GM18505 (cell line): ENCODE results near the gene PER2.

Experiments
- ATAC-seq: cut with Tn5 transposase; IDR thresholded peaks from one replicate; pipeline ENCODE4 v1.9.1; 2021; ENCODE audit not compliant: unreplicated experiment
- POLR2A ChIP-seq: IDR thresholded peaks from 4 replicates; pipeline ENCODE4 v1.6.1; 2011; ENCODE audit warnings: borderline replicate concordance; ENCODE audit not compliant: insufficient read depth, insufficient read length; ENCODE audit errors: extremely low read depth

PER2 gene

DNA sequence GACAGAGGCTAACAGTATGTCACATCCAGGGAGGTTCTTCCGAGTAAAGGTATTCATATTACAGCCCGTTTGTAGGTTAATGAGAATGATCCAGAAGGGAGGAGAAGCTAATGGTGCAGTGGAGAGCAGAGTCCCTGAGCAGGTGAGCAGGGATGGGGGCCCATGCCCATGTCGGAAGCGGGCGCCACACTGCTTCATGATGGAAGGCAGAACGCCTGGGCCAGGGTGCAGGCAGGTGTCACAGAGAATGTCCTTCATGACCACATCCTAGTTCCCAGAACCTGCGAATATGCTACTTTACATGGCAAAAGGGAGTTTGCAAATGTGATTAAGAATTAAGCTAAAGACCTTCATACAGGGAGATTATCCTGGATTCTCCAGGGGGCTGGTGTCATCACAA, 52.6 kb downstream of the PER2 start:
- no peak for ATAC-seq
- TF ChIP-seq POLR2A, result no peak

DNA sequence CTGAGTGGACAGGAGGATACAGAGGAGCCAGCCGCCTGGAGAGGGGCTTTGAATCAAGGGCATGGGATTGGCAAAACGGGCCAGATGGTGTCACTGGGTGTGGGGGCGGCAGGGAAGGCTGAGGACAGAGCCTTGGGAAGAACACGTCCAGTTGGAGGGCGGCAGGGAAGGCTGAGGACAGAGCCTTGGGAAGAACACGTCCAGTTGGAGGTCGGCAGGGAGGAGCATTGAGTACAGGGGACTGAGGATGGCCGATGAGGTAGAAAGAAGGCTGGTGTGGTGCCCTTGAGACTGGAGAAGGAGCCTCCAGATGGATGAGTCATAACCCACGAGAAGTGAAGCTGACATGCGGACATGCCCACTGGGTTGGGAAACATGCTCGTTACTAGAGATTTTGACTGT, 53.1 kb downstream of the PER2 start:
- no peak for TF ChIP-seq POLR2A
- no peak for ATAC-seq

DNA sequence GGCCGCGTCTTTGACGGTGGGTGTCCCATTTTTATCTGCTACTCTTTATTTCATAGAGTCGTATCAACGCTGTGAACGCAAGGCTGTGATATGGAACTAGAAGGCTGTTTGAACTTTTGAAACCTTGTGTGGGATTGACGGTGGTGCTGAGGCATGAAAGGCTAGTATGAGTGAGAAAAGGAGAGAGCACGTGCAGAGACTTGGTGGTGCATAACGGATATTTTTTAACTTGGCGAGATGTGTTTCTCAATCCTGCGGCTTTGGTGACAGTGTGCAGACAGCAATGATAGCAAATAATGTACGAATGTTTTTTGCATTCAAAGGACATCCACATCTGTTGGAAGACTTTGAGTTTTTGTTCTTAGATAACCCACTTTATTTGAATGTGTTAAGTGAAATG, 54.8 kb downstream of the PER2 start:
- no peak for TF ChIP-seq POLR2A
- ATAC-seq, result no peak

DNA sequence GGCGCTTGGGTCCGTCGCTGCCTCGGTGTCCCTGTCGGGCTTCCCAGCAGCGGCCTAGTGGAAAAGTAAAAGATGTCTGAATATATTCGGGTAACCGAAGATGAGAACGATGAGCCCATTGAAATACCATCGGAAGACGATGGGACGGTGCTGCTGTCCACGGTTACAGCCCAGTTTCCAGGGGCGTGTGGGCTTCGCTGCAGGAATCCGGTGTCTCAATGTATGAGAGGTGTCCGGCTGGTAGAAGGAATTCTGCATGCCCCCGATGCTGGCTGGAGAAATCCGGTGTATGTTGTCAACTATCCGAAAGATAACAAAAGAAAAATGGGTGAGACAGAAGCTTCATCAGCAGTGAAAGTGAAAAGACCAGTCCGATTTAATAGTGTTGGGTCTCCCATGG, 56.6 kb downstream of the PER2 start:
- no peak for ATAC-seq
- TF ChIP-seq POLR2A, result no peak

DNA sequence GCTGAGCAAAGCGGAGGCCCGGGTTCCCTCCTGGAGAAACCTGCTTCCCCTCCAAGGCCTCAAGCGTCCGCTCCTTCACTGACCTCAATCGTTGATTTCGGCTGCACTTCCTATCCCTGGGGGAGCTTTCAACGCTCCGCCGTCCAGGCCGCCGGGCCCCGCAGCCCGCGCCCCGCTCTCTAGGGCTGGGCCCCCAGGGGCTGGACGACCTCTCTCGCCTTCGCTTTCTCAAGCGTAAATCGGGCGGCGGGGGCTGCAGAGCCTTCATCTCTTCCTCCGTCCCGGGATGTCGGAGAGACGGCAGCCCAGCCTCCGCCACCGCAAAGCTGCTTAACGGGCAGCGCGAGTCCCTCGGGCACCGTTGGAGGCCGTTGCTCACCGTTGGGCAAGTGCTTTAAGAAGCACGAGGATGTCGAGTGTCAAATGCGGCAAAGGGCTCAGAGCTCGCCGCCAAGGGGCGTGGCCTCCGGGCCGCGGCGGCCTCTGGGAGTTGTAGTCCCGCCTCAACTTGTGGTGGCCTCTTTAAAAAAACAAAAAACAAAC, 57.1 kb downstream of the PER2 start:
- no peak for TF ChIP-seq POLR2A
- no peak for ATAC-seq

DNA sequence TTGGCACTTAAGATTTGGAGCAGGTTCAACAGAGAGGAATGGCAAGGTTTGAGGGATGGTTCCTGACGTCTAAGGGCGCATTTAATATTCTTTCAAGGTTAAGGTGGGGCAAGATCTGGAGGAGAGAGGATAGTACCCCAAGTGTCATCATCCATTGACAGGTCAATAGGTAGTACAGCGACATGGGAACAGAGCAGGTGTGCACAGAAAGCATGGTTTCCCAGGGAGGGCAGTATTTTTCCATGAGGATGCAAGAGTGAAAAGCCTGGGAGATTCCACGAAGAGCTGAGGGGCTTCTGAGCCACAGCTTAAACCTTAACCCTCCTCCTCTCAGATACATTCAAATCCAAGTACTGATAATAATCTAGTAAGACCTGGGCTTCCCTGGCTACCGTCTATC, 57.7 kb downstream of the PER2 start:
- no peak for TF ChIP-seq POLR2A
- no peak for ATAC-seq

DNA sequence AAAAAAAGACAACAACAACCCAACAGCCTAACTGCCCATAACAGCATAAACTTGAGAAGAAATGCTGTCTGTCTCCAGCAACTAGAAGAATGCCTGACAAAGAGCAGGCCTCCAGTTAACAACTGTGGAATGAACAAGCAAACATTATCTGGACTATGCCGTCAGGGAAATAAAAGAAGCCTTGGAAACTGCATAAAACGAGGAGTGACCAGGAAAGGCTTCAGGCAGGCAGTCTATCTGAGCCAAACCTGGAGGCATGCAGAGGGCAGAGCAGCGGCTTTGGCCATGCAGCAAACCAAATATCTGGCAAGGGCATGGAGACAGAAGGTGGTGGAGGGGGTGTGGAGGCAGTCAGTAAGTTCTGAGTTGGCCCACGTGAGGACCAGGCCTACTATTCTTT, 59.7 kb downstream of the PER2 start:
- ATAC-seq, result no peak
- no peak for TF ChIP-seq POLR2A

DNA sequence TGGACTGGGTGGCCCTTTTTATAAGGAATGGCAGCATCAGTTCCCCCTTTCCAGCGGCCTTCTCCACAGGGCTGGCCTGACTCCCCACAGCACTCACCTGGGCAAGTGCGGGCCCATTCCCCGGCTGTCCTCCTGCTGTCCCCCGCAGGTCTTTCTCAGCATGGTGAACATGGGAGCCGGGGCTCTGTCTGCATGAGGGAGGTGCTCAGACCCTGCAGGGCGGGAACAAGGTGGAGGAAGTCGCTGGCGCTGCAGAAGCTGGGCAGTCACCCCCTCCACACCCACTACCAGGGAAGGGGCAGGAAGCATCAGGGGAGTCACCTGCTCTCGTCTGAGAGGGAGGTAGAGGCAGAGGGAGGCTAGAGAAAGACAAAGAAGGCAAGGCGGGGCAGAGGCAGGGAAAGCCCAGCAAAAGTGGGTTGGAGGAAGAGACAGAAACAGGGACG, 60.8 kb downstream of the PER2 start:
- ATAC-seq, result no peak
- TF ChIP-seq POLR2A, result no peak

DNA sequence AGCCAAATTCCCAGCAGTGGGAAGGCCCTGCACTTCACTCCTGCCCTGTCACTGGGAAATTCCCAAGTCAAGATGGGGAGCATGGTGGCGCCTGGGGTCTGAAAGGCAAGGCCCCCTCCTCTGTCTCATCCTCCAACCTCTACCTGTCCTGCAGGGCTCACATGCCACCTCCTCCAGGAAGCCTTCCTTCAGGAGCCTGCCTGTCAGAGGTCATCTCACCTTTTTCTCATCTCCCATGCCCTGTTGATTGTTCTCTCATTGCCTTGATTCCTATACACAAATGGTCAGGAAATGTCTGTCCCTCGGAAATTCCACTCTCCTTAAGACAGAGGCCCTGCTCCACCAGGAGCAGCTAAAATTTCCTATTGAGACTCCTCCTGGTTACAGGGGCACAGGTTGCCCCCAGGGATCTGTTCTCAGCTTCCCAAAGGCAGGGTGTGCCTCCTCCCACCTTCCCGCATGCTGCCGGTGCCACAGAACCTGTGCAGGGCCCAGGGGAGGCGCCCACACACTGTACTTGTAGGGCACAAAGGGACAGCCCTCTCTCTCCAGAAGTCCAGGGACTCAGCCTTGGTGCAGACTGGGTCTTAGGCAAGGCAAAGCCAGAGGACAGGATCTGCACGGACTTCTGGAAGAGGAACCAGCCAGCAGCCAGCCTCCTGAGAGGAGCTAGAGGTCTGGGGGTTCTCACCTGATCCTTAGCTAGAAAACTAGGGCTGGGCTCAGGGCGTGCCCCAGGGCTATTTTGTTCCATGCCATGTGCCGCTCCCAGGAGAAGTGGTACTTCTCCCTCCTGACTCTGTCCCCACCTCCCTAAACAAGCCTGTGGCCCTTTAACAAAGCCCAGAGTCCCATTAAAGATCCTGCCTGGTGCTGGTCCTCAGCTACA, 61.5 kb downstream of the PER2 start:
- TF ChIP-seq POLR2A, result no peak
- ATAC-seq, result no peak

DNA sequence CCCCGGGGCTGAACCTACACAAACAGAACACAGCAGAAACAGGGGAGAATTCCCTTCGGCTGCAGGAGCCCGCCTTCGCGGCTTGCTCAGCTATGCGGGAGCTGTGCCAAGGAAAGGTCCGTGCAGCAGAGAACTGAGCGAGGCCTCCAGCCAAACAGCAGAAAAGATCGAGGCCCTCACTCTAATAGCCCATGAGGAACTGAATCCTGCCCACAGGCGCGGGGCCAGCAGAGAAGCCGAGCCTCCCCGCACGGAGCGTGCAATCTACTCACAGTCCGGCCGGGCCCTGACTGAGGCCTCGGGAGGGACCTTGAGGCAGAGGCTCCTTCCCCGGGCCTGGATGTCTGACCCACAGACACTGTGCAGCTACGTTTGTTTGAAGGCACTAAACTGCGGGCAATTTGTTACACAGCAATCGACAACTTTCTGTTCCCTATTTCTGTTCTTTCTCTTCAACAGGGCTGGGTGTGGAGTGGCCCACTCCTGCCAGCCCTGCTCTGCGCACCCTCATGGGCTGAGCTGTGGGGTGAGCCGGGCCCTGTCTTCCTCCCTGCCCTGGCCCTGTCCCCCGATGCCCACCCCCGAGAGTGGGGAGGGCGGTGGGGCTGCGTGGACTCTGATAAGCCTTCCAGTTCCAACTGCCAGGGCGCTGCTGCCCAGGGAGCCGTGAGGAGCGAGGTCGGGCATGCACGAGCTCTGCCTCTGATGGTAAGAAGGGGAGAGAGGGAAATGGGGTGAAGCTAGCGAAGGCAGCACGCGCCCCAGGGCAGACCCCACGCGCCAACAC, 62.3 kb downstream of the PER2 start:
- no peak for ATAC-seq

DNA sequence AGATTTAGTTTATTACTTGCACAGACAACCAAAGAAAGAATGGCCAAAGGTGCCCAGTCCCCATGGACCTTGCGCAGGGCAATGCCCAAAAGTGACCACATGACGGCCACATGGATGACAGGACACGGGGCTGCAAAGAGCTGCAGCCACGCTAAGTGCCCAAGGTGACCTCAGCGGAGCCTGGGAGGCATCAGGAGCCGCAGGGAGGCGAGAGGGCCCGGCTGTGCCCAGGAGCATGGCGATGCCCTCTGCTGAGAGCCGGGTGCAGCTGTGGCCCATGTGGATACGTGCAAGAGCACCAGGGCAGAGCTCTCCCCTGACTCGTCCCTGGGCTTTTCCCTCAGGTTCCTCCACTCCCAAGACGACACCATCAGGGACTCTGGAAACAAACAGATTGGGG, 63.3 kb downstream of the PER2 start:
- ATAC-seq, result no peak
- TF ChIP-seq POLR2A, result no peak

More for the DNA sequence above, 62.3 kb downstream of the PER2 start:
- no peak for TF ChIP-seq POLR2A

DNA sequence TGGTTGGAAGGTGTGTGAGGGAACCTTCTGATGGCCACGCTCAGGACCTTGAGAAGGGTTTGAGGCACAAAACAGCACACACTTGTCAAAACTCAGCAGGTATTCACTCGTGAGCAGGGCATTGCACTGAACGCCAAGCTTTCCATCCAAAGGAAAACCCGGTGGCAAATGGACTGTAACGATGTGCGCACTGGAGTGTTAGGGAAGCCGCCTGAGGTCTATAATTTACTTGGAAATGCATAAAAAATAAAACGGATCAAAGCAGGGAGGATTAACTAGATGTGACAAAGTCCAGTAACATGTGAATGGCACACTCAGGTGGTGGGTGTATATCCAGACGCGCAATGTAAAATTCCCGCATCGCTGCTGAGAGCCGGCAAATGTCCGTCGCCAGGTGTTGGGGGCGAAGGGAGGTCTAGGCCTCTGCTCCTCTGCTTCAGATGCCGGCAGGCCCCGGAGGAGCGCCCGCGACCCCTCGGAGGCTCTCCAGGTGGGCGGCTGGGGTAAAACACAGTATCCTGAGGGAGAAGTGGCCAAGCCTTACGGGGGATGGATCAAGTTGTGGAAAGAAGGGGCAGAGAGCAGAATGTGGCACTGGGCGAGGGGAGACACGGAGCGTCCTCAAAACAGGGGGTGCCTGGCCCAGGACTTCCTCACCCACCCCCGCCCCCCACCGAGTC, 63.9 kb downstream of the PER2 start:
- ATAC-seq, result no peak
- TF ChIP-seq POLR2A, result no peak

DNA sequence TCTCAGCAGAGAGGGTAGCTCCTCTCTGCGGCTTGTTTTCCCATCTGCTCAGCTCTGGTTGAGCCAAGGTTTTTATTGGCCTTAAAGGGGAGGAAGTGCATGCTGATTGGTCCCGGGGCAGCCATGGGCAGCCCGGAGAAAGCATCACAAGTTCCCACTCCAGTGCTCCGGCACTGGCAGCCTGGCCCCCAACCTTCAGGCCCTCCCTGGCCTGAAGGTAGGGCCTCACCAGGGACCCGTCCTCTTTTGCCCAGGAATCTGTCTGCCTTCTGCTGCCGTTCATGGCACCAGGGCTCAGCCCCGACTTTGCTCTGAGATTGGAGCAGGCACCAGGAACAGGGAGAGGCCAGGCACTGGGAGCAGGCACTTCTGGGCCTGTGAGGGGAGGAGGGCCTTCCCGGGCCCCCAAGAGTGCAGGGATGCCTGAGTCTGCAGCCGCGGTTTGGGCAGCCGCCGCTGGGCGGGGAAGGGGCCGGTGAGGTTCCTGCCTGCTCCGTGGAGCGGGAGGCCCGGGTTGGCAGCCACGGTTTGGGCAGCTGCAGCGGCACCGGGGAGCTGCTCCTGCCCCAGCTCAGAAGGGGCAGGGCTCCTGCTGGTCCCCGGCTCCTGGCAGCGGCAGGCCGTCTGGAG, 67.4 kb downstream of the PER2 start:
- no peak for ATAC-seq
- TF ChIP-seq POLR2A, result no peak
